ENCODE data around the gene PBX4.
"Not testable (repeated sequence)": the region's sequence is repeated elsewhere in the genome, so short reads cannot be mapped to it uniquely, and the experiment has no call there.

The PBX4 gene

GRCh38 chr19:19627621-19628500, 9.4 kb upstream of the PBX4 start, which contains the start of gene LPAR2:
LPAR2 (minus strand) TSS chr19:19628220; CDS start chr19:19627275, 945 bp downstream.
- DNase-seq (ENCODE audit: low read depth in 3 of 3, low spot score in 1 of 3): peak; percentile 61 to 67 (median 66)

DNA sequence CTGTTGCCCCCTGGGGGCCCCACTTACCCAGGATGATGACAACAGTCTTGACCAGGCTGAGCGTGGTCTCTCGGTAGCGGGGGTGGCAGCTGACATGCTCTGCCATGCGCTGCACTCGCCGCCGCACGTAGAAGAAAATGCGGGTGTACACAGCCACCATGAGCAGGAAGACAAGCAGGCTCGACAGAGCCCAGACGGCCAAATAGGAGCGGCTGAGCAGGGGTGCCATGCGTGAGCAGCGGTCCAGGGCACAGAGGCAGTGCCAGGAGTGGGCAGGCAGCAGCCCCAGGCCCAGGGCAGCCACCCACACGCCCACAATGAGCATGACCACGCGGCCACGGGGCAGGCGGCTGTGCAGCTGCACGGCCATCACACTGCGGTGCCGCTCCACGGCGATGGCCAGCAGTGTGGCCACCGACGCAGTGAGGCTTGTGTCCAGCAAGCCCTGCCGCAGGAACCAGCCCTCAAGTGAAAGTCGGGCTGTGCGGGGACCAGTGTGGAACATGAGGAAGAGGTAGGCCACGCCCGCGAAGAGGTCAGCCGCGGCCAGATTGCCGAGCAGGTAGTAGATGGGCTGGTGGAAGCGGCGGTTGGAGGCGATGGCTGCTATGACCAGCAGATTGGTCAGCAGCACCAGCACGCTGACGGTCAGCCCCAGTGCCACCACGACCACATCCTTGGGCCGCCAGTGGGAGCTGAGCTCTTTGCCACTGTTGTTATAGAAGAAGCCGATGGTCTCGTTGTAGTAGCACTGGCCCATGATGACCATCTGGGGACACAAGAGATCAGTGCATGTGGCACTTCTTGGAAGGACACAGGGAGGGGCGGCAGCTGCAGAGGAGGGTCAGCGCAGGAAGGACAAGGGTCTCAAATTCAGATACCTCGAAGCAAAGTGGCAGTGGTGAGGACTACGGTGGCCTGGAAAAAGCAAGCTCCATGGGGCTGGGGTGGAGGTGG, 8.3 kb upstream of the PBX4 start:
- no peak for DNase-seq (ENCODE audit: low read depth in 3 of 3, low spot score in 1 of 3)

GRCh38 chr19:19624032-19624570, 5.6 kb upstream of the PBX4 start:
- no peak for DNase-seq (ENCODE audit: low read depth in 3 of 3, low spot score in 1 of 3)

- DNase-seq (ENCODE audit: low read depth in 3 of 3, low spot score in 1 of 3): no peak
Observed at GRCh38 chr19:19623383-19623782, 4.9 kb upstream of the PBX4 start.

GRCh38 chr19:19619849-19620210, 1.3 kb upstream of the PBX4 start:
- DNase-seq (ENCODE audit: low read depth in 3 of 3, low spot score in 1 of 3): no peak

- no peak for DNase-seq (ENCODE audit: low read depth in 3 of 3, low spot score in 1 of 3)
Observed at GRCh38 chr19:19619181-19619848, 828 bp upstream of the PBX4 start.

DNA sequence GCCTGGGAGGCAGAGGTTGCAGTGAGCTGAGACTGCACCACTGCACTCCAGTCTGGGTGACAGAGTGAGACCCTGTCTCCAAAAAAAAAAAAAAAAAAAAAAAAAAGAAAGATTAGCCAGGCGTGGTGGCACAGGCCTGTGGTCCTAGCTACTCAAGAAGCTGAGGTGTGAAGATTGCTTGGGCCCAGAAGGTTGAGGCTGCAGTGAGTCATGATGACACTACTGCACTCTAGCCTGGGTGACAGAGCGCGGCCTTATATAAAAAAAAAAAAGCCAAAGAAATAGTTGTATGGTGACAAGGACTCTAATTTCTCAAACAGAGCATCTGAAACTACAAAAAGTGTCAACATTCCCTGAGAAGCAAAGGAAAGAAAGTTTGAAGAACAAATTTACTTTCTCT, 3.4 kb downstream of the PBX4 start:
- DNase-seq (ENCODE audit: low read depth in 3 of 3, low spot score in 1 of 3): no peak

DNA sequence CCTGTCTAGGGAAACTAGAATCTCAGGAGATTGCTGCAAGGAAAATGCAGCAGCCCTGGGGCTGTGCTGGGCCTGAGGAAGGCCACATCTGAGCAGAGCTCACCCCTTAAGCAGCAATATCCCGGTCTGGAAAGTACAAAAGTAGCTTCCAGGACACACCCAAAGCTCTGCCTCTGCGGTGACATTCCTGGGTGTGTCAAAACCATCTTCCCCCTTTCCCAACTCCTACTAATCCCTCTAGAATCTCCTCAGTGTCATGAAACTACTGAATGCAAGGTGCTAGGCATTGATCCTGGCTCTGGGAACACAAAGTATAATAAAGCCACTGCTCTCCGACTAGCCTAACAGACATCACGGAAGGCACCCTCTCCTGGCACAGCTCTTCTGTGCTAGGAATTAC, 5.0 kb downstream of the PBX4 start:
- no peak for DNase-seq (ENCODE audit: low read depth in 3 of 3, low spot score in 1 of 3)

GRCh38 chr19:19610376-19611202, 7.9 kb downstream of the PBX4 start:
- no peak for DNase-seq (ENCODE audit: low read depth in 3 of 3, low spot score in 1 of 3)

GRCh38 chr19:19606686-19607085, 11.8 kb downstream of the PBX4 start:
- DNase-seq (ENCODE audit: low read depth in 3 of 3, low spot score in 1 of 3): not testable (repeated sequence)

GRCh38 chr19:19606021-19606420, 12.5 kb downstream of the PBX4 start:
- DNase-seq (ENCODE audit: low read depth in 3 of 3, low spot score in 1 of 3): no peak

- DNase-seq (ENCODE audit: low read depth in 3 of 3, low spot score in 1 of 3): no peak
Observed at GRCh38 chr19:19602713-19603324, 15.7 kb downstream of the PBX4 start.

DNA sequence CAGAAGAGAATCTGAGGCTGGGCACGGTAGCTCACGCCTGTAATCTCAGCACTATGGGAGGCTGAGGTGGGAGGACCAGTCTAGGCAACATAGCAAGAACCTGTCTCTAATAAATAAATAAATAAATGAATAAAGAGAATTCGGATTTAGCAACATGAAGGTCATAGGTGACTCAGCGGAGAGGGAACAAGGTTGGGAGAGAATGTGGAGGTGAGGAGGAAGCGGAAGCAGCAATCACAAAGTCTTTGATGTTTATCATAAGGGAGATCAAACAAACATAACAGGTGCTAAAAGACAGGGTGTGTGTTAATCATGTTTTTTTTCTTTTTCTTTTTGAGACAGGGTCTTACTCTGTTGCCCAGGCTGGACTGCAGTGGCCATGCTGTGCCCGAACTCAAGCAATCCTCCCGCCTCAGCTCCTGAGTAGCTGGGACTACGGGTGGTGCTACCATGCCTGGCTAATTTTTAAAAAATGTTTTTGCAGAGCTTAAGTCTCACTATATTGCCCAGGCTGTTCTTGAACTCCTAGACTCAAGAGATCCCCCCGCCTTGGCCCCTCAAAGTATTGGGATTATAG, 16.3 kb downstream of the PBX4 start:
- no peak for DNase-seq (ENCODE audit: low read depth in 3 of 3, low spot score in 1 of 3)

GRCh38 chr19:19600793-19601330, 17.6 kb downstream of the PBX4 start:
- DNase-seq (ENCODE audit: low read depth in 3 of 3, low spot score in 1 of 3): no peak

DNA sequence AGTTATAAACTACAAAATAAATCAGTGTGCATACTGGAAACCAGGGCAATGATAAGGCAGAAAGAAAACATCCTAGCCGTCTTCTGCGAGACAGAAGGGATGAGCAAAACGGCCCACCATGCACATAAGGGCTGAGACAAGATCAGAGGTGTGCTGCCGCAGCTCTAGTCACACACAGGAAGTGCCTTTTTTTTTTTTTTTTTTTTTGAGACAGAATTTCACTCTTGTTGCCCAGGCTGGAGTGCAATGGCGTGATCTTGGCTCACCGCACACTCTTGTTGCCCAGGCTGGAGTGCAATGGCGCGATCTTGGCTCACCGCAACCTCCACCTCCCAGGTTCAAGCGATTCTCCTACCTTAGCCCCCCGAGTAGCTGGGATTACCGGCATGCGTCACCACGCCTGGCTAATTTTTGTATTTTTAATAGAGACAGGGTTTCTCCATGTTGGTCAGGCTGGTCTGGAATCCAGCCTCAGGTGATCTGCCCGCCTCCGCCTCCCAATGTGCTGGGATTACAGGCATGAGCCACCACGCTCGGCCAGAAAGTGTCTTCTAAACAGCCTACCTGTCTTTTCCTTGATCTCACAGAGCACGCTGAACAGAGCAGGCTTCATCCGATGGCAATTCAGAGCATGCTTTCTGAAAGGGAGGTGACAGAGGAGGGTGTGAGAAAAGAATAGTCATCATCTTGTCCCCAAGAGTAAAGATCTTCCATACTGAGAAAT, 19.6 kb downstream of the PBX4 start:
- peak in 2 of 3 donors; percentile 41 to 45 for DNase-seq (ENCODE audit: low read depth in 3 of 3, low spot score in 1 of 3)

GRCh38 chr19:19597809-19598306, 20.6 kb downstream of the PBX4 start:
- peak in 1 of 3 donors; percentile 31 for DNase-seq (ENCODE audit: low read depth in 3 of 3, low spot score in 1 of 3)

GRCh38 chr19:19595171-19595701, 23.3 kb downstream of the PBX4 start:
- no peak for DNase-seq (ENCODE audit: low read depth in 3 of 3, low spot score in 1 of 3)

DNA sequence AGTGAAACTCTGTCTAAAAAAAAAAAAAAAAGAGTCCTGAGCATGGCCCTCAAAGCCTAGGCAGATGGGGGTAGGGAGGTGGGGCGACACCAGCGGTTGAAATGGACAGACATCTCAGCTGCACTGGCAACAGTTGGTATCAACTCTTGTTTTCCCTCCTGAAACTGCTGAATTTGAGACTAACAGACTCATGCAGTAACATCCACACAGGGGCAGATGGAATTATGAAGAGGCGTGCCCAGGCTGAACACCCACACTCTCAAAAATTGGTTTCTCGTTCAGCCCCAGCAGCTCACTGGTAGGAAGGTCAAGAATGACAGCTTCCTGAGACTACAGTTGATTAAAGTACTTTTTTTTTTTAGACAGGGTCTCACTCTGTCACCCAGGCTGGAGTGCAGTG, 24.1 kb downstream of the PBX4 start:
- DNase-seq (ENCODE audit: low read depth in 3 of 3, low spot score in 1 of 3): no peak
